Measurements from ENCODE around the gene KRTAP10-10.

KRTAP10-10 gene

DNA sequence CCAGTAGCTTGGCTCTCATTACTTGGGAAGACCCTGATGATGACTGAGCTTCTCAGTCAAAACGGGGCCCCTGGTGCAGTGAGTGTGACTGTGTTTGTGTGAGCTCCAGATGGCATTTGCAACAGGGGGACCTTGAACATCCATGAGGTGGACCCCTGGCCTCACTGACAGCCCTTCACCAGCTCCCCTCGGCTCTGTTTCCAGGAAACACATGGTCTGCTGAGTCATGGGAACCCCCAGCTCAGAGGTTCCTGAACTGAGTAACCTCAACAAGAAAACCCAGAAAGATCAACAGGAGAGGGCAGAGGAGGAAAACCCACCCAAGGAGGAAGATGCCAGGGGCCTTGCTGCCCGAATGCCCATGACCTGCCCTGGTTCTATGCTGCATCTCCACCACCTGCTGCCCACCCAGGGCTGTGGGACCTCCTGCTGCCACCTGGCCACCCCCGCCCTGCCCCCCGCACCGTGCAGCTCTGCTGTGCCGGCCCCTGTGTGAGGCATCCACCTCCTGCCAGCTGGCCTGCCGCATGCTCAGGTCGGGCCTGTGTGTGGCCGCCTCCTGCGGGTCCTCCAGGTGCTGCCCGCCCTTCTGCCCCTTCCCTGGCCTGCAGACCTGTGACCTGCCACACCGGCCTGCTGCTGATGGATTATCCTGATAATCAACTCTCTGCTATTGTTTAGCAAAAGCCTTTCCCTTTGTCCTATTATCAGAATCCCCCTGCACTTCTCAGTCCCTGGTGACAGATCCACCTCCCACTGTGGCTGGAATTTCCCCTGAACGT, 49.0 kb downstream of the KRTAP10-10 start:
- no peak for DNase-seq

GRCh38 chr21:44686843-44687561, 49.8 kb downstream of the KRTAP10-10 start:
- DNase-seq = no peak

DNA sequence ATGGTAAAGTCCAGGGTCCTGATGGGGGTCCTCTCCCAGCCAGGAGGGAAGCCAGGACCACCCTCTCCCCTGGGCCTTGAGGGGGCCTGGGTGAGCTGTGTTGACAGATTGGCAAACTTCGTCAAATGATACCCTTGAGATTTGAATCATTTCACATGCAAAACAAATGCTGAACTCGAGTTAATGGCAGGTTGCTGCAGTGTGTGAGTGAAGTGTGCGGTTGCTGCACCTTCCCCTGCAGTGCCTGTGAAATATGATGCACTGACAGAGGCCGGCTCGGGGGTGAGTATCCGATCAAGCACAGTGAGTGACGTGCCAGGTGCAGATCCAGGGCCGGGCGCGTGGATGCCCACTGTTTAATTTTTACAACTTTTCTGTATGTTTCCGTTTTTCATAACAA, 50.5 kb downstream of the KRTAP10-10 start:
- DNase-seq = no peak
